ENCODE results near the gene PTPN12.
"Not testable (repeated sequence)": the region's sequence is repeated elsewhere in the genome, so short reads cannot be mapped to it uniquely, and the experiment has no call there.

The PTPN12 gene

GRCh38 chr7:77537136-77537777 lies at the start of gene PTPN12:
Gene PTPN12, plus strand, starts transcription at chr7:77537295. Its CDS starts 252 bp downstream, at chr7:77537547.
- peak in 10 of 14 donors; percentile 40 to 90 (median 80) for DNase-seq

- DNase-seq, result no peak
Observed at GRCh38 chr7:77488986-77489385, 48.1 kb upstream of the PTPN12 start.

GRCh38 chr7:77497079-77497478 lies 40.0 kb upstream of the PTPN12 start:
- DNase-seq, result no peak

GRCh38 chr7:77498659-77499379 lies 38.3 kb upstream of the PTPN12 start:
- DNase-seq, result no peak

GRCh38 chr7:77501192-77501515 lies 35.9 kb upstream of the PTPN12 start:
- no peak for DNase-seq

- no peak for DNase-seq
Observed at GRCh38 chr7:77504951-77505350, 32.1 kb upstream of the PTPN12 start.

GRCh38 chr7:77506899-77507298 lies 30.2 kb upstream of the PTPN12 start:
- no peak for DNase-seq

GRCh38 chr7:77513002-77513670 lies 24.0 kb upstream of the PTPN12 start:
- not testable (repeated sequence) for DNase-seq

GRCh38 chr7:77516085-77516484 lies 21.0 kb upstream of the PTPN12 start:
- DNase-seq, result no peak

- DNase-seq, result no peak
Observed at GRCh38 chr7:77520261-77520660, 16.8 kb upstream of the PTPN12 start.

- not testable (repeated sequence) for DNase-seq
Observed at GRCh38 chr7:77521537-77521936, 15.6 kb upstream of the PTPN12 start.

GRCh38 chr7:77524731-77525130 lies 12.4 kb upstream of the PTPN12 start:
- no peak for DNase-seq

- DNase-seq, result no peak
Observed at GRCh38 chr7:77525231-77525630, 11.9 kb upstream of the PTPN12 start.

- no peak for DNase-seq
Observed at GRCh38 chr7:77528368-77528767, 8.7 kb upstream of the PTPN12 start.

GRCh38 chr7:77529279-77529678 lies 7.8 kb upstream of the PTPN12 start:
- DNase-seq, result no peak

GRCh38 chr7:77531038-77531437 lies 6.1 kb upstream of the PTPN12 start:
- no peak for DNase-seq

- no peak for DNase-seq
Observed at GRCh38 chr7:77532247-77532646, 4.8 kb upstream of the PTPN12 start.

- not testable (repeated sequence) for DNase-seq
Observed at GRCh38 chr7:77532732-77533131, 4.4 kb upstream of the PTPN12 start.

- DNase-seq, result not testable (repeated sequence)
Observed at GRCh38 chr7:77534046-77534445, 3.0 kb upstream of the PTPN12 start.

- no peak for DNase-seq
Observed at GRCh38 chr7:77536017-77536412, 1.1 kb upstream of the PTPN12 start.

- peak; percentile 72 to 98 (median 95) for DNase-seq
Observed at GRCh38 chr7:77536413-77537135, 521 bp upstream of the PTPN12 start.

- DNase-seq, result peak in 9 of 14 donors; percentile 32 to 74 (median 64)
Observed at GRCh38 chr7:77537778-77538280, 734 bp downstream of the PTPN12 start.

Measured in C1 segment of cervical spinal cord (tissue), 14 donors.